Ishikawa (cell line): ENCODE results near the gene PAEP.

Source experiments
- CEBPB ChIP-seq: IDR thresholded peaks from 2 replicates; pipeline ENCODE4 v1.6.1; 2012
- CREB1 ChIP-seq: IDR thresholded peaks from 2 replicates; pipeline ENCODE4 v1.6.1; 2012; ENCODE audit warnings: low read depth
- EGR1 ChIP-seq: IDR thresholded peaks from 2 replicates; pipeline ENCODE4 v1.6.1; 2012
- EP300 ChIP-seq: IDR thresholded peaks from 2 replicates; pipeline ENCODE4 v1.6.1; 2012; ENCODE audit warnings: borderline replicate concordance
- FOXM1 ChIP-seq: IDR thresholded peaks from 2 replicates; pipeline ENCODE4 v1.6.1; 2012; ENCODE audit warnings: low read depth, borderline replicate concordance
- MAX ChIP-seq: IDR thresholded peaks from 2 replicates; pipeline ENCODE4 v1.6.1; 2012
- NFIC ChIP-seq: IDR thresholded peaks from 2 replicates; pipeline ENCODE4 v1.6.1; 2012
- RAD21 ChIP-seq: IDR thresholded peaks from 2 replicates; pipeline ENCODE4 v1.6.1; 2012; ENCODE audit warnings: low read depth
- REST ChIP-seq: IDR thresholded peaks from 2 replicates; pipeline ENCODE4 v1.6.1; 2012; ENCODE audit warnings: low read depth, mild to moderate bottlenecking
- TAF1 ChIP-seq: IDR thresholded peaks from 2 replicates; pipeline ENCODE4 v1.6.1; 2012; ENCODE audit warnings: low read depth, mild to moderate bottlenecking
- TCF12 ChIP-seq: IDR thresholded peaks from 2 replicates; pipeline ENCODE4 v1.6.1; 2012; ENCODE audit warnings: low read depth
- TEAD4 ChIP-seq: IDR thresholded peaks from 2 replicates; pipeline ENCODE4 v1.6.1; 2012
- USF1 ChIP-seq: IDR thresholded peaks from 2 replicates; pipeline ENCODE4 v1.6.1; 2012
- YY1 ChIP-seq: IDR thresholded peaks from 2 replicates; pipeline ENCODE4 v1.6.1; 2012; ENCODE audit warnings: low read depth
- ZBTB7A ChIP-seq: IDR thresholded peaks from 2 replicates; pipeline ENCODE4 v1.6.1; 2012; ENCODE audit warnings: low read depth

Gene PAEP

GRCh38 chr9:135579356-135579755, 17.8 kb downstream of the PAEP start:
- TF ChIP-seq MAX: no peak
- TF ChIP-seq NFIC: no peak
- no peak for TF ChIP-seq REST
- TF ChIP-seq TEAD4: no peak
- no peak for TF ChIP-seq ZBTB7A
- TF ChIP-seq TAF1: no peak
- no peak for TF ChIP-seq CREB1
- no peak for TF ChIP-seq FOXM1
- no peak for TF ChIP-seq YY1
- TF ChIP-seq TCF12: no peak
- no peak for TF ChIP-seq EGR1
- no peak for TF ChIP-seq EP300

- TF ChIP-seq NFIC: no peak
- no peak for TF ChIP-seq CREB1
- TF ChIP-seq REST: no peak
- no peak for TF ChIP-seq TAF1
- no peak for TF ChIP-seq USF1
- TF ChIP-seq MAX: no peak
- no peak for TF ChIP-seq EGR1
- TF ChIP-seq ZBTB7A: no peak
- no peak for TF ChIP-seq YY1
- no peak for TF ChIP-seq FOXM1
- no peak for TF ChIP-seq CEBPB
- no peak for TF ChIP-seq TCF12
- no peak for TF ChIP-seq RAD21
- no peak for TF ChIP-seq EP300
- no peak for TF ChIP-seq TEAD4
These were observed 18.5 kb downstream of the PAEP start for GRCh38 chr9:135579889-135580660.

- no peak for TF ChIP-seq TEAD4
- no peak for TF ChIP-seq NFIC
- no peak for TF ChIP-seq RAD21
- TF ChIP-seq TCF12: no peak
These were observed 19.3 kb downstream of the PAEP start for GRCh38 chr9:135580664-135581380.

- TF ChIP-seq NFIC (no peak), MAX (no peak), TAF1 (no peak), TCF12 (no peak), EP300 (no peak), YY1 (no peak), EGR1 (no peak), USF1 (no peak), CREB1 (no peak), CEBPB (no peak), FOXM1 (no peak), ZBTB7A (no peak), TEAD4 (no peak)
These were observed 20.3 kb downstream of the PAEP start for GRCh38 chr9:135581636-135582426.

GRCh38 chr9:135582541-135582940, 21.0 kb downstream of the PAEP start:
- TF ChIP-seq REST: no peak
- no peak for TF ChIP-seq YY1
- no peak for TF ChIP-seq USF1
- no peak for TF ChIP-seq NFIC
- TF ChIP-seq FOXM1: no peak
- no peak for TF ChIP-seq EGR1
- TF ChIP-seq CEBPB: no peak
